Measurements from ENCODE around the gene OSER1. TPM values are rescaled to one million over a fixed set of nuclear protein-coding genes. Genes with fewer than 3 reads are reported as not detected.
A peak's percentile ranks its signal among the peaks of the same experiment; 100 is the strongest.

Gene OSER1
- total RNA-seq, 1 donor from 2014 or later: 28.2 TPM

- H3K27me3 Mint-ChIP-seq (ENCODE audit: unreplicated experiment): peaks cover 3% of the 10 kb centered on the region
- DNase-seq (ENCODE audit: low spot score): no peak
- no peak overlapping the region for H3K27ac Mint-ChIP-seq (ENCODE audit: unreplicated experiment)
- H3K36me3 Mint-ChIP-seq (ENCODE audit: low read depth, unreplicated experiment): no peaks in the 10 kb centered on the region
- H3K4me1 Mint-ChIP-seq (ENCODE audit: unreplicated experiment): peaks cover 31% of the 10 kb centered on the region
- H3K9me3 Mint-ChIP-seq (ENCODE audit: unreplicated experiment): no peaks in the 10 kb centered on the region
- H3K4me3 Mint-ChIP-seq (ENCODE audit: unreplicated experiment): no peak overlapping the region
- TF ChIP-seq CTCF (IDR thresholded peaks at IDR 0.05; ENCODE audit: unreplicated experiment): no peak
Measured at GRCh38 chr20:44172572-44172950, 38.0 kb downstream of the OSER1 start.

- DNase-seq (ENCODE audit: low spot score): no peak
- no peak for TF ChIP-seq CTCF (IDR thresholded peaks at IDR 0.05; ENCODE audit: unreplicated experiment)
- peak overlapping the region; percentile 22 for H3K27ac Mint-ChIP-seq (ENCODE audit: unreplicated experiment)
- H3K9me3 Mint-ChIP-seq (ENCODE audit: unreplicated experiment): no peaks in the 10 kb centered on the region
- no peak overlapping the region for H3K4me3 Mint-ChIP-seq (ENCODE audit: unreplicated experiment)
- H3K27me3 Mint-ChIP-seq (ENCODE audit: unreplicated experiment): peaks cover 3% of the 10 kb centered on the region
- no peaks in the 10 kb centered on the region for H3K36me3 Mint-ChIP-seq (ENCODE audit: low read depth, unreplicated experiment)
- peaks cover 30% of the 10 kb centered on the region for H3K4me1 Mint-ChIP-seq (ENCODE audit: unreplicated experiment)
Measured at GRCh38 chr20:44171775-44172571, 38.6 kb downstream of the OSER1 start.

GRCh38 chr20:44170816-44171410 is 39.7 kb downstream of the OSER1 start:
- Mint-ChIP-seq H3K27ac (ENCODE audit: unreplicated experiment) (peak overlapping the region; percentile 48), H3K36me3 (ENCODE audit: low read depth, unreplicated experiment) (no peaks in the 10 kb centered on the region), H3K4me1 (ENCODE audit: unreplicated experiment) (peaks cover 32% of the 10 kb centered on the region), H3K9me3 (ENCODE audit: unreplicated experiment) (no peaks in the 10 kb centered on the region), H3K27me3 (ENCODE audit: unreplicated experiment) (peaks cover 3% of the 10 kb centered on the region), H3K4me3 (ENCODE audit: unreplicated experiment) (no peak overlapping the region)
- TF ChIP-seq CTCF (IDR thresholded peaks at IDR 0.05; ENCODE audit: unreplicated experiment): no peak
- no peak for DNase-seq (ENCODE audit: low spot score)

GRCh38 chr20:44167736-44168135 is 42.8 kb downstream of the OSER1 start:
- Mint-ChIP-seq H3K4me3 (ENCODE audit: unreplicated experiment) (no peak overlapping the region), H3K27ac (ENCODE audit: unreplicated experiment) (no peak overlapping the region), H3K4me1 (ENCODE audit: unreplicated experiment) (peaks cover 40% of the 10 kb centered on the region), H3K27me3 (ENCODE audit: unreplicated experiment) (peaks cover 4% of the 10 kb centered on the region), H3K9me3 (ENCODE audit: unreplicated experiment) (no peaks in the 10 kb centered on the region), H3K36me3 (ENCODE audit: low read depth, unreplicated experiment) (no peaks in the 10 kb centered on the region)
- TF ChIP-seq CTCF (IDR thresholded peaks at IDR 0.05; ENCODE audit: unreplicated experiment): no peak
- no peak for DNase-seq (ENCODE audit: low spot score)

GRCh38 chr20:44166477-44166876 is 44.1 kb downstream of the OSER1 start:
- DNase-seq (ENCODE audit: low spot score): no peak
- Mint-ChIP-seq H3K9me3 (ENCODE audit: unreplicated experiment) (no peaks in the 10 kb centered on the region), H3K4me1 (ENCODE audit: unreplicated experiment) (peaks cover 34% of the 10 kb centered on the region), H3K4me3 (ENCODE audit: unreplicated experiment) (no peak overlapping the region), H3K36me3 (ENCODE audit: low read depth, unreplicated experiment) (no peaks in the 10 kb centered on the region), H3K27me3 (ENCODE audit: unreplicated experiment) (peaks cover 5% of the 10 kb centered on the region), H3K27ac (ENCODE audit: unreplicated experiment) (no peak overlapping the region)
- TF ChIP-seq CTCF (IDR thresholded peaks at IDR 0.05; ENCODE audit: unreplicated experiment): no peak
